Iris pigment epithelial cell (primary cell): ENCODE measurements around the gene ILF2.
"Not testable (repeated sequence)": the region's sequence is repeated elsewhere in the genome, so short reads cannot be mapped to it uniquely, and the experiment has no call there.

Experiments used
- DNase-seq: peaks from one replicate; pipeline ENCODE4 v3.0.0-alpha.2; 2011; ENCODE audit warnings: low read depth

Gene ILF2

DNA sequence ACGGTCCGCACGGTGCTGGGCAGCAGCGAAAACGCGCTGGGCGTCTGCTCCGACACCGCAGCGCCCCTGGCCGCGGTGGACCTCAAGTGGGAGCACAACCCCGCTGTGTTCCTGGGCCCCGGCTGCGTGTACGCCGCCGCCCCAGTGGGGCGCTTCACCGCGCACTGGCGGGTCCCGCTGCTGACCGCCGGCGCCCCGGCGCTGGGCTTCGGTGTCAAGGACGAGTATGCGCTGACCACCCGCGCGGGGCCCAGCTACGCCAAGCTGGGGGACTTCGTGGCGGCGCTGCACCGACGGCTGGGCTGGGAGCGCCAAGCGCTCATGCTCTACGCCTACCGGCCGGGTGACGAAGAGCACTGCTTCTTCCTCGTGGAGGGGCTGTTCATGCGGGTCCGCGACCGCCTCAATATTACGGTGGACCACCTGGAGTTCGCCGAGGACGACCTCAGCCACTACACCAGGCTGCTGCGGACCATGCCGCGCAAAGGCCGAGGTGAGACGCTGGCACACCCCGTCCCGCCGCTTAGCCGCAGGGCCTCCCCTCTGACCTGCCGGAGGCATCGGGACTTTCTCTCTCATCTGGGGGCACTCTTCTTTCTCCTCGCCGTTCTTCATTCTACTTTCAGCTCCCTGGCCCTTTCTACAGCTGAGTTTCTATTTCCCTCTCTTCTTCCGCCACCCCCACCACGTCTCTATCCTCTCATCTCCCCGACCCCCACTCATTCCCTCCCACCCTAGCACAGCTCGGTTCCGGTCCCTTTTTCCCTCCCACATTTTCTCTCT lies 8.7 kb upstream of the ILF2 start:
- DNase-seq: no peak

DNA sequence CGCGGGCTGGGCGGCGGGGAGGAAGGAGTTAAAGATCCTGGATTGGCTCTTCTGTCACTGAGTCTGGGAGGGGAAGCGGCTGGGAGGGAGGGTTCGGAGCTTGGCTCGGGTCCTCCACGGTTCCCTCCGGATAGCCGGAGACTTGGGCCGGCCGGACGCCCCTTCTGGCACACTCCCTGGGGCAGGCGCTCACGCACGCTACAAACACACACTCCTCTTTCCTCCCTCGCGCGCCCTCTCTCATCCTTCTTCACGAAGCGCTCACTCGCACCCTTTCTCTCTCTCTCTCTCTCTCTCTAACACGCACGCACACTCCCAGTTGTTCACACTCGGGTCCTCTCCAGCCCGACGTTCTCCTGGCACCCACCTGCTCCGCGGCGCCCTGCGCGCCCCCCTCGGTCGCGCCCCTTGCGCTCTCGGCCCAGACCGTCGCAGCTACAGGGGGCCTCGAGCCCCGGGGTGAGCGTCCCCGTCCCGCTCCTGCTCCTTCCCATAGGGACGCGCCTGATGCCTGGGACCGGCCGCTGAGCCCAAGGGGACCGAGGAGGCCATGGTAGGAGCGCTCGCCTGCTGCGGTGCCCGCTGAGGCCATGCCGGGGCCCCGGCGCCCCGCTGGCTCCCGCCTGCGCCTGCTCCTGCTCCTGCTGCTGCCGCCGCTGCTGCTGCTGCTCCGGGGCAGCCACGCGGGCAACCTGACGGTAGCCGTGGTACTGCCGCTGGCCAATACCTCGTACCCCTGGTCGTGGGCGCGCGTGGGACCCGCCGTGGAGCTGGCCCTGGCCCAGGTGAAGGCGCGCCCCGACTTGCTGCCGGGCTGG lies 7.9 kb upstream of the ILF2 start, which contains the start of gene NPR1:
NPR1 (plus strand) TSS at position 170 of the 818 bp plus-strand sequence; CDS start at position 591, 421 bp downstream.
- DNase-seq: no peak

DNA sequence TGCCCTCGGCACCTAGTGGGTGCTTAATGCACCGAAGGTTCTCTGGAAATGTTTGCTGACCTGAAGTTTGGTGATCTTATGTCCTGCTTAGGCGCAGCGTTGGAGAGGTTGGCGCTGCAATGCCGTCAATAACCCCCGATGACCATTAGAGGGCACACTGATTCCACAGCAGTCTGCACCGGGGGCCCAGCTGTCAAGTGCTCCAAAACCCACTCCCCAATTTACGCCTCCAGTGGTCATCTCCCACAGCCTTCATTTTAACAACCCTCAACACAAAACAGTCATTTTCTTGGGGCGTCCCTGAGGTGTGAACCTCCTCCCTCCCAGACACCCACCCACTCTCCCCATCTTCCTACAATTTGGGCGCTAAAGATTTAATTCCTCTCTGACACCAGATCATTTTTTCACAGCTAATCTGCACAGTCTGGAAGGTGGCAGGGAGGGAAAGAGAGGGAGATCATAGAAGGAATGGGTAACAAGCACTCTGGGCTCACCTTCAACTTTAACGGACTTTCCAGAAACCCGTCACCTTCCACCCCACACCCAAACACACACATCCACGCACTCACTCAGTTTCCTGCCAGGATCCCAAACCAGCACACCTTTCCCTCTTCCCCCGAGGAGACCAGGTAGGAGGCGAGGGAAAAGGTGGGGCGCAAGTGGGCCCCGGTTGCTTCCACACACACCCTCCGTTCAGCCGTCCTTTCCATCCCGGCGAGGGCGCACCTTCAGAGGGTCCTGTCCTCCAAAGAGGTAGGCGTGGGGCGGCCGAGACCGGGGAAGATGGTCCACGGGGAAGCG lies 7.1 kb upstream of the ILF2 start:
- peak; percentile 60 for DNase-seq

DNA sequence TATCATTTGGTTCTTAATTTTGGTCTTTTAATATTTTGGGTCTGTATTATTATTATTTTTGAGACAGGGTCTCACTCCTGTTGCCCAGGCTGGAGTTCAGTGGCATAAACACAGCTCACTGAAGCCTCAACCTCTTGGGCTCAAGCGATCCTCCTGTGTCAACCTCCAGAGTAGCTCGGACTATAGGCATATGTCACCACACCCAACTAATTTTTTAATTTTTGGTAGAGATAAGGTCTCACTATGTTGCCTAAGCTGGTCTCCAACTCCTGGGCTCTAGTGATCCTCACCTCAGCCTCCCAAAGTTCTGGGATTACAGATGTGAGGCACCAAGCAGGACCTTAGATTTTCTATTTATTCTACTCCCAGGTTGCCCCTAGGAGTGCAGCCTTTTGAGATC lies 2.7 kb upstream of the ILF2 start:
- no peak for DNase-seq

DNA sequence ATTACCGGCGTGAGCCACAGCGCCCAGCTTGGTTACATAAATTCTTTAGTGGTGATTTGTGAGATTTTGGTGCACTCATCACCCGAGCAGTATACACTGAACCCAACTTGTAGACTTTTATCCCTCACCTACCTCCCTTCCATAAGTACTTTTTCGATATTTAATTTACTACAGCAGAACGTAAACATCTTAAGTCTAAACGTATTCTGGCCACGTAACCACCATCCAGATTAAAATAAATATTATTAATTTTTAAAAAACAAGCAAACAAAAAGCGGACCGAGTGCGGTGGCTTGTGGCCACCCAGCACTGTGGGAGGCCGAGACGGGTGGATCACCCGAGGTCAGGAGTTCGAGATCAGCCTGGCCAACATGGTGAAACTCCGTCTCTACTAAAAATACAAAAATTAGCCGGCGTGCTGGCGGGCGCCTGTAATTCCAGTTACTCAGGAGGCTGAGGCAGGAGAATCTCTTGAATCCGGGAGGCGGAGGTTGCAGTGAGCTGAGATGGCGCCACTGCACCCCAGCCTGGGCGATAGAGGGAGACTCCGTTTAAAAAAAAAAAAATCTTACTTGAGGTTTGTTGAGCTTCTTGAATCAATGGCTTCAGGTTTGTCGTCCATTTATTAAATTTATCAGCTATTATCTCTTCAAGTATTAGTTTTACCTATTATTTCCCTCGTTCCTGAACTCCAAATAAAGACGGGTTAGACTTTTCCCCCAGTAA lies 998 bp upstream of the ILF2 start:
- DNase-seq: peak; percentile 69

DNA sequence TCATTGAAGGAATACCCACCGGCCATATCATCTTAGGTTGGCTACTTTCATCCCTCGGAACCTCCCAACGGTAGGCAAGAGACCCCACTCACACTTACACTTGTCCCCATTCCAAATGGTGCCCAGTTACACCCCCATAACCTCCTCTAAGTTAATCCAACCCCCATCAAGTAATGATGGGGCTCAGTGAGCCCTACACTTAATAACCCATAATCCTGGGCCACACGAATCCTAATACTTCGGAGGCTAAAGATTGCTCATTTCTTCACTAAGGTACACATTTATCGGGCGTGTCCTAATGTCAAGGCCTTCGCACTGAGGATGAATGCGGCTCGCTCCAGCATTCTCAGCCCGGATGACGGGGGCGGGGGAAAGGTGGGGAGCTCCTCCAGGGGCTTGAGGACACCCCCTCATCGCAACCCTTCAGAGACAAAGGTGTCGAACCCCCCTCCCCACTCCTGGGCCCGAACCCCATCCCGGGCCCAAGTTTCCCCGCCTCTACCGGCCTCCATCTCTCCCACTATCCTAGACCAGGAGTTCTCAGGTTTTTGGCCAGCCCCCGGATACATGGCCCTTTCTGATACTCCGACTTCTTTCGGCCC lies 435 bp downstream of the ILF2 start:
- DNase-seq: no peak

DNA sequence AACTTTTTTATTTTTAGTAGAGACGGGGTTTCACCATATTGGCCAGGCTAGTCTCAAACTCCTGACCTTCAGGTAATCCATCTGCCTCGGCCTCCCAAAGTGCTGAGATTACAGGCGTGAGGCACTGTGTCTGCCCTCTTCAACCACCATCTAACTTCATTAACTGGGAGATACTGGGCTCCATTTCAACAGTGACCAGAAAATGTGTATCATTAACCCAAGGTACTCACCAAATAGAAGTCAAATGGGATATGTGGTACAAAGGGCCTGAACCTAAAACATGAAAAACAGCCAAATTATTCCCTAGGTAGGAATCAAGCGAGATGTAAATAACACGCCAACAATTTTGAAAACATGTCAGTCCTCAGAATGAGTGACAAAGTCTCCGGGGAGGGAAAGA lies 1.2 kb downstream of the ILF2 start:
- no peak for DNase-seq

DNA sequence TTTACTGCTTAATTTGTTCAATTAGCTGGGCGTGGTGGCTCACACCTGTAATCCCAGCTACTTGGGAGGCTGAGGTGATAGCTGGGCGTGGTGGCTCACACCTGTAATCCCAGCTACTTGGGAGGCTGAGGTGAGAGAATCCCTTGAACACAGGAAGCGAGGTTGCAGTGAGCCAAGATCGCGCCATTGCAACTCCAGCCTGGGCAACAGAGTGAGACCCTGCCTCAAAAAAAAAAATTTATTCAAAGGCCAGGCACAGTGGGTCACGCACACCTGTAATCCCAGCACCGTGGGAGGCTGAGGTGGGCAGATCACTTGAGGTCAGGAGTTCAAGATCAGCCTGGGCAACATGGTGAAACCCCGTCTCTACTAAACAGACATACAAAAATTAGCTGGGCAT lies 2.1 kb downstream of the ILF2 start:
- DNase-seq: not testable (repeated sequence)

DNA sequence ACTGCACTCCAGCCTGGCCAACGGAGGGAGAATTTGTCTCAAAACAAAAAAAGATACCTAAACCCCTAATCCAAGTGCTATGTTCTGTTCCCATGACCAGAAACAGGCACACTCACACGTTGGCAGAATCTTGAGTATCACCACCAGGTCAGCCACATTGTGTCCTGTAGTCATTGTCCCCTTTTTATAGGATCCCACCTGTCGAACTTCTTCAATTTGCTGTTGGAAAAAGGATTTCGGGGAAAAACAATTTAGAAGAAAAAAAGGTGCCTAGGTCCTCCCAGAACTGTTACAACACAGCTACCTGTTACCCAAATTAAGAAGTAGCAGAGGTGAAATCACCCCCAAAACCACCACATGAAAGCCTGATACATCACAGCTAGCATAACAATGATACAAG lies 3.4 kb downstream of the ILF2 start:
- no peak for DNase-seq

DNA sequence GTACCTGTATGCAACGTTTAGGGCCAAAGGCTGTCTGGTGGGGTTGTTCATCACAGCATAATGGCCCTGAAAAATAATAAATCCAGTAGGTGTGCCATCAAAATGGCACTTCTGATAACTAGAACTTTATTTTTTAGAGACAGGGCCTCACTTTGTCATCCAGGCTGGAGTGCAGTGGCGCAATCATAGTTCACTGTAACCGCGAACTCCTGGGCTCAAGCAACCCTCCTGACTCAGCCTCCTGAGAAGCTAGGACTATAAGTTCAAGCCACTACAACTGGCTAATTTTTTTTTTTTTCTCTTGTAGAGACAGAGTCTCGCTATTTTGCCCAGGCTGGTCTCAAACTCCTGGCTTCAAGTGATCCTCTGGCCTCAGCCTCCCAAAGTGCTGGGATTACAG lies 7.6 kb downstream of the ILF2 start:
- peak; percentile 83 for DNase-seq

DNA sequence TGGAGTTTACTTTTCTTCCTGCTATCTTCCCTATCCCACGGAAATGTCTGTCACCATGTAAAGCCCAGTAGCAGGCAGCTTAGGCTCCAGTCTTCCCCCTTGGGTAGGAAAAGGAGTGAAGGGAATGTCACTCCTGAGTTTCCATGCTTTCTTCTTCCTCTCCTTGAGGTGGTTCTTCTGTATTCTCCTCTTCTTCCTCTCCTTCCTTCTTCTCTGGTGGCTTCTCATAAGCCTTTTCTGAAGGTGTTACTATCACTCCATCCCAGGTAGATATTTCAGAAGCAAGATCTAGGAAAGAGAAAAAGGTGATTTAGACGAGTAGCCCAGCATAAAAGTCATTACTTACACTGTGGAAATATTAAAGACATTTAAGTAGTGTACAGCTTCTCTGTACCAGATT lies 8.5 kb downstream of the ILF2 start:
- DNase-seq: no peak

DNA sequence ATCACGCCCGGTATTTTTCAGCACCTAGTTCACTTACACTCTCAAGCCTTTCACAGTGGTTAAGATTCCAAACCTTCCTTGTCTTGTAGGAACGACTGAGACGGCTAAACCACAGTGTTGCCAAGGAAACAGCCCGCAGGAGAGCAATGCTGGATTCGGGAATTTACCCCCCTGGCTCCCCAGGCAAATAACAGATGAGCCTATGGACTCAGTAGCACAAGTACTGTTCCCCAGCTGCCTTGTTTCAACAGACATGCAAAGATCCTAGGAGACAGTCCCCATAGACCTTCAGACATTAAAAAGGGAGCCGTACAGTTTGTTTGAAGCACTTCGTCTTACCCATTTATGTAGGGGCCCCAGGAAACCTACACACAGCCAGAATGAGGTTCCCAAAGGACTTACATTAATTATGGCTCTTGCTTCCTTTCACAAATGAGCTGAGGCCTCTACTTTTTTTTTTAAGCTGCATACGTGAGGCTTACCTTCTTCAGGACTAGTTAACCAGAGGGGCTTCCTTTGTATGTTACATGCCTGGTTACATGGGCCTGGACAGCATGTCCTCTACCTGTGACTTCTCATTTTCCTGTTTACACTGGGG lies 9.6 kb downstream of the ILF2 start:
- no peak for DNase-seq

DNA sequence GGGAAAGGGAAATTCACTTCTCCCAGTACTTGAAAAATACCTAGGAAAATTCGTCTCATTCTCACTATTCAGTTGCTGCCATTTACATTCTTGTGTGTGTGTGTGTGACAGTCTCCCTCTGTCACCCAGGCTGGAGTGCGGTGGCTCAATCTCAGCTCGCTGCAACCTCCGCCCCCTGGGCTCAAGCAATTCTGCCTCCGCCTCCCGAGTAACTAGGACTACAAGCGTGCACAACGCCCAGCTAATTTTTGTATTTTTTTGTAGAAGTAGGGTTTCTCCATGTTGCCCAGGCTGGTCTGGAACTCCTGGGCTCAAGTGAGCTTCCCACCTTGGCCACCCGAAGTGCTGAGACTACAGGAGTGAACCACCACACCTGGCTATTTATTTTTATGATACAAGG lies 11.1 kb downstream of the ILF2 start:
- no peak for DNase-seq

DNA sequence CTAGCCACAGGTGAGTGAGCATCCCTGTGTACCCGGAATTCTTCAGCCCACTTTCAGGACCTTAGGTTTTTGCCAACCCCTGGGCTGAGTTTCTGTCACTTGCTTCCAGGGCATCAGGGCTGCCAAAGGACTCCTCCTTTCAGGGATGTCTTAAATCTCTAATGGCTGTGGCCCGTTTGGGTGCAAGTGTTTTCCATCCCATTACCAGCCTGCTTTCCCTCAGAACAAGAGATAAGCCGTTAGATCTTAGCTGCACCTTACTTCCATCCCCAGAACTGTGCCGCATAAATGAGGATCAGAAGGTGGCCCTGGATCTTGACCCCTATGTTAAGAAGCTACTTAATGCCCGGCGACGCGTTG lies 11.6 kb downstream of the ILF2 start:
- no peak for DNase-seq

DNA sequence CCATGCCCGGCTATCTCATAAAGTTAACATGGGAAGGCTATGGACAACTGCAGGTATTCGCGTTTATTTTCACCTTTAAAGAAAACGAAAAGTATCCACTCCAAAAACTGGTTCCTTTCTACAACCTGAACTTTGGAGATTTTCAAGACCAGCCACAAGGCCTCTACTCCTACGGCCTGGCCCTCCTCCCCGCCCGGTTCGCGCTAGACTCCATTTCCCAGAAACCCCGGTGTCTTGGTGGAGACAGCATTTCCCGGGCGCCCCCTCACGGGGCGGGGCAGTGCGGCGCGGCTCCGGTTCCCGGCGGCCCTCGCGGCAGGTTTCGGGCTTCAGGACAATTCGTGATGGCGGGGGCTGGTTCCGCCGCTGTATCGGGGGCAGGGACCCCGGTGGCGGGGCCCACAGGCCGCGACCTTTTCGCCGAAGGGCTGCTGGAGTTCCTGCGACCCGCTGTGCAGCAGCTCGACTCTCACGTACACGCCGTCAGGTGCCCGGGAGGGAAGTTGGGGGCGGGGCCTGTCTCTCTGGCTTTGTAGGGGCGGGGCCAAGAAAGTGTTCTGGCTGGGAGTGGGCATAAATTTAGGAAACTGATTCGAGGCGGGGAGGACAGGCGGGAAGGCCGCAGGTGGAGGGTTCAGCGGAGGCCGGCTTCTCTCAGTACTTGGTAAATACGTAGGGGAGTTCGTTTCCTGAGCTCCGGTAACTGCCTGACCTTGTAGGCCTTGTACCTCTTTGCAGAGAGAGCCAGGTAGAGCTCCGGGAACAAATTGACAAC lies 12.2 kb downstream of the ILF2 start, which contains the start of gene SNAPIN:
SNAPIN (plus strand) TSS at position 304 of the 775 bp plus-strand sequence; CDS start at position 345, 41 bp downstream.
- DNase-seq: peak; percentile 86

DNA sequence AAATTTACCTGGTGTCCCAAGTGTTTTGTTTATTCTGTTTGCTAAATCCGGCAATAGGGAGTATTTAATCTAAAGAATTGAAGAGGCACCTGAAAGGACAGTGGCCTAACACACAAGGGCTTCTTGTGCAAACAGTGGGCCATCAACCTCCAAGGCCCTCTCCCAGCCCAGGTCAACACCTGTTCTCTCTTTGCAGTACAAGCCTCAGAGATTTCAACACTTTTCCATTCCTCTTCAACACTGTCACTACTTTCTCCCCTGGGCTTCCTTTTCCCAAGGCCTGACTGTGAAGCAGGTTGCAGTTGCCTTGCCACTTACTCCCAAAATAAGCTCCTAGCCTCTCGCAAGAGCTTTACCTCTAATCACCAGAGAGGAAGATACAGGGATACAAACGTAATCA lies 15.5 kb downstream of the ILF2 start:
- DNase-seq: no peak

DNA sequence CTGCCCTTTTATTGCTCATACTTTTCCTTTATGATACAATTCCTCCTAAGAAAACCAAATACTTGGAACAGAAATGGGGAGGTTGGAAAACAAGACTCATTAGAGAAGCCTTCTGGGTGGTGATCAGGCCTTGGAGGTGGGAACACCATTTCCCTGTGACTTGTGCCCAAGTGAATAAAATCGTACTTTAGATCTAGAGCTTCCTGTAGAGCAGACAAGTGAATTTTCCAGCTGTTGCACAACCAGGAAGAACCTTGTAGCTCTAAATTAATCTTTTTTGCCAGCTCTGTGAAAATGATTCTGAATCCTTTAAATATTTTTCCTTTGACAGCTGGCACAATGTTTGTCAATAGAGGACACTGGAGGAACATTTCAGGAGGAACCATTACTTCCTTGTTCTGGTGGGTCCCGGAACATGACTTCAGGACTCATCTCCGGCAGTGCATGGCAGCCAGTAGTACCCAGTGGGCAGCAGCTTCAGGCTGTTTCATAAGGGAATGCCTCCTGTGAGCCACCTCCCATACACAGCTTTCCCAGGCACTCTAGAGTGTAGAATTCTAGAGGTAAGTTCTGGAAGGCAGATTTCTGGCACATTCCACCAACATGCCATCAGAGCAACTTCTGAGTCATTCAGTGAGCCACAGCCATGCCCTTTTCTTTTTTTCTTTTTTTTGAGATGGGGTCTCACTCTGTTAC lies 17.8 kb downstream of the ILF2 start:
- DNase-seq: peak; percentile 66

DNA sequence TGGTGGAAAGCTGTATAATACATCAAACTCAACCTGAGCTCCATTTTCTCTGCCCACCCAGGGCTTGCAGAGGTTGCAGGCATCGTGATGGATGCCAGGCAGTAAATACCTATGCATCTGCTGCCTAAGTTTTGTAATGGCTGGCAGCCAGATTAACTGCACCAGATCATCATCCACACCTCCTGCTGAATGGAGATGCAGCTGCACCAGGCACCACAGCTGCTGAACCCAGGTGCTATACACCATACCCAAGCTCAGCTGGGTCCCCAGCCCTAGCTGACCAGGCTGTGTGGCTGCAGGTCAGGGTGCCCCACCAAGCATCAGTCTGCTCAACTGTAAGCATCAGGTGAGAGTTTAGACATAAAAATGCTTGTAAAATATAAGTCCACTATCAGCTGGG lies 19.0 kb downstream of the ILF2 start:
- no peak for DNase-seq

DNA sequence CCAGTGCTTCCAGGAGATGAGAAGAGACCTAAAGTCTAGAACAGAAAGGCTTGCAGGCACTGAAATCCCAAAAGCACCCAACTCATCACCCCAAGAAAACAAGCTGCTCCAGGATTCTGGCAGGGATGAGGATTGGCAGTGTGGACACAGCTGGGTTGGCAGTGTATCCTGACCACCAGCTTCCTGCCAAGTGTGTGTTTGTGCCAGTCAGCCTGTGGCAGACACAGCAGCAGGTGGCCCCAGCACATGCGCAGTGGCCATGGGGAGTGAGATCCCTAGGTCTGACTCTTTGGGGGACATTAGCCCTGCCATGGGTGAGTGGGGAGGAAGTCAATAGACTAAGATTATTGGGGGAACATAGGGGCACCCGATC lies 20.9 kb downstream of the ILF2 start:
- DNase-seq: no peak
